Mononuclear cell (primary cell): ENCODE measurements around the gene NKD2. TPM values are rescaled to one million over a fixed set of nuclear protein-coding genes. Genes with fewer than 3 reads are reported as not detected.

Experiments
- H3K27me3 ChIP-seq: 2 replicates; pipeline ENCODE4 v1.6.0; 2011; ENCODE audit warnings: low read length, control low read depth; ENCODE audit not compliant: insufficient read depth
- H3K4me1 ChIP-seq: 2 replicates; pipeline ENCODE4 v1.5.1; 2011; ENCODE audit warnings: mild to moderate bottlenecking, low read length, control low read depth; ENCODE audit not compliant: insufficient read depth
- H3K4me3 ChIP-seq: 2 replicates; pipeline ENCODE4 v1.5.1; 2011; ENCODE audit warnings: mild to moderate bottlenecking, low read length, moderate library complexity
- H3K9me3 ChIP-seq: 2 replicates; pipeline ENCODE4 v1.5.1; 2011; ENCODE audit warnings: low read depth, mild to moderate bottlenecking, control low read depth, low read length
- total RNA-seq: library from RNA; depleted of rRNA; stranded (reverse); fragments of >200 nt; gene quantifications from one replicate; pipeline ENCODE4 v1.2.3, GENCODE V29; 2012

The NKD2 gene
- total RNA-seq, 1 donor = not detected

DNA sequence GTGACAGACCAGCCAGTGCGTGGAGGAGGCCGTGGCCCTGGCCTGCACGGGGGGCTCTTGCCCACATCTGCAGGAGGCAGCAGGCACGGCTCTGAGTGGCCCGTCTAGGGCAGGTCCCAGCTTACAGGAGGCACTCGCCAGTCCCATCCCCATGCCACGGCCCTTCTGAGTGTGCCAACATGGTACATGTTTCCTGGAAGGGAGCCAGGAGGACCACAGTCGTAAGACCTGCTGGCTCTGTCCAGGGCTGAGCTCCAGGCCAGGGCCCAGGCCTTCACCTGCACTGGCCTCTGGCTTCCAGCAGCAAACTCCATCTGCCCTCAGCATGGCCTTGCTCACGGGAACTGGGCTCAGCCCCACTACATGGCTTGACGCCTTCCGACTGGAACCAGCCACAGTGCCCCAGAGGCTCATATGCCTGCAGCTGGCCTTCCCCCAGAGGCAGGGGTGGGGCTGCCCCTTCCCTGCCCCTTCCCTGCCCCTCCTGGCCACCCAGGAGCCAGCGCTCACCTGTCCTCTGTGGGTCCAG lies 3.8 kb downstream of the NKD2 start:
- no peak overlapping the region for H3K4me3 ChIP-seq

DNA sequence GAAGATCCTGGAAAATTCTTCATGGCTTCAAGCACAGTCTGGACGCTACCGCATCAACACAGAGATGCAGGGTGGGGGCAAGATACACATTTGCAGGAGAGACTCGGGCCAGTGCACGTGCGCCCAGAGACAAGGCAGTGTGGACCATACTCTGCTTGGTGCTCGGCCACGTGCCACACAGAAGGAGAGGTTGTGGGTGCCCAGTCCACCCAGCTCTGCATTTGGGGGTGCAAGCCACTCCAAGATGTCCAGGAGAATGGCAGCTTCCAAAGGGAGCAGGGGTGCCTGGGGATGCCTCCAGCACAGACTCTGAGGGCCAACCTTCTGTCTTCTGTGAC lies 4.3 kb downstream of the NKD2 start:
- no peaks in the 10 kb centered on the region for H3K9me3 ChIP-seq
- peaks cover 6% of the 10 kb centered on the region for H3K4me1 ChIP-seq
- H3K4me3 ChIP-seq = no peak overlapping the region
- H3K27me3 ChIP-seq = peaks cover 13% of the 10 kb centered on the region

More for the DNA sequence above, 3.8 kb downstream of the NKD2 start:
- Histone ChIP-seq H3K9me3 (no peaks in the 10 kb centered on the region), H3K27me3 (peaks cover 17% of the 10 kb centered on the region), H3K4me1 (peaks cover 6% of the 10 kb centered on the region)

DNA sequence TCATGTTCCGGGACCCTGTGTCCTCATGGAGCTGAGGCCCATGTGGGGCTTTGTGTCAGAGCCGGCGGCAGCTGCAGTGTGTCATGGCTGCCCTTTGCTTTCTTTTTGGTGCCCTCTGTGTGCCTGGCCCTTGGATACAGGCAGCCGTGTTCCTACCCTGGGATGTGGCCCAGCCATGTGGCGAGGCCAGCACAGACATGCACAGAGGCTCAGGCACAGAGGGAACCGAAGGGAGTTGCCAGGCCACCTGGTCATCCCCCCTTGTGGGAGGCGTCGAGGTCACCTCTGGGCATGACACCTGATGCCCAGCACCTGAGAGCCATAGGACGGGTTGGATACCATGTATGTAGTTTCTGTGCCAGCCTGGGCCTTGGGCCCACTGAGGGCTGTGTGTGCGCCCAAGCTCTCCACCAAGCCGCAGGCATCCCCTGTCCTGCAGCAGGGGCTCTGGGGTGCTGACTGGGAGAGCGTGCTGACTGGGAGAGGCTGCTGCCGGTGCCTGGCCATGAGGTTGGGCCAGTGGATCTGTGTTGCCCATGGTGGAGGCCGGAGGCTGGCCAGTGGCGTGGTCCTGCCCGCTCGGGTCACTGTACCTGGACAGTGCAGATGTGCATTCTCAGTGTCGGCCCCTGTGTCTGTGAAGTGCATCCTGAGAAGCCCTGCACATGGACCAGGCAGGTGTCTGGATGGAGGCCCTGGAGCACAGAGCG lies 4.8 kb downstream of the NKD2 start:
- H3K4me1 ChIP-seq = peaks cover 6% of the 10 kb centered on the region
- H3K27me3 ChIP-seq = peaks cover 13% of the 10 kb centered on the region
- H3K9me3 ChIP-seq = no peaks in the 10 kb centered on the region
- H3K4me3 ChIP-seq = no peak overlapping the region

DNA sequence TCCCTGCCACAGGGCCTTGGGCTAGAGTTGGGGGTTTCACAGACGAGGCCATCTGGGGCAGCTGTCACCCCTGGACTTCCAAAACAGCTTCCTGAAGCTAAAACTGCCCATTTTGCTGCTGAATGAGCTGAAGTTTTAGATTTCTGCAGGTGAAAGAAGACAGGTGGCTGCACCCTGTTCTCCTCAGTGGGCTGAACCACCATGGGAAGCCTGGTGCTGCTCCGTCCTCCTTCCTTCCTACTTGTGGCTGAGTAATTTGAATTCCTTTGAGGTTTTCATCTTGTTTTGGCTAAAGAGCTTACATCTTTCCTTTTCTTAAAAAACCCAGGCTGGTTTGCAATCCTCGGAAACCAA lies 5.3 kb downstream of the NKD2 start:
- H3K27me3 ChIP-seq = peaks cover 13% of the 10 kb centered on the region
- H3K4me1 ChIP-seq = peaks cover 6% of the 10 kb centered on the region
- no peak overlapping the region for H3K4me3 ChIP-seq
- H3K9me3 ChIP-seq = no peaks in the 10 kb centered on the region

- H3K4me1 ChIP-seq = peaks cover 2% of the 10 kb centered on the region
- no peaks in the 10 kb centered on the region for H3K9me3 ChIP-seq
- no peak overlapping the region for H3K4me3 ChIP-seq
- H3K27me3 ChIP-seq = peaks cover 13% of the 10 kb centered on the region
These were observed 5.7 kb downstream of the NKD2 start for GRCh38 chr5:1014346-1014745.

- Histone ChIP-seq H3K4me3 (no peak overlapping the region), H3K27me3 (peaks cover 9% of the 10 kb centered on the region), H3K4me1 (no peaks in the 10 kb centered on the region)
These were observed 6.2 kb downstream of the NKD2 start for GRCh38 chr5:1014781-1015221.

GRCh38 chr5:1015507-1015906 lies 6.9 kb downstream of the NKD2 start:
- no peaks in the 10 kb centered on the region for H3K9me3 ChIP-seq
- peaks cover 2% of the 10 kb centered on the region for H3K27me3 ChIP-seq
- no peak overlapping the region for H3K4me3 ChIP-seq
- no peaks in the 10 kb centered on the region for H3K4me1 ChIP-seq

More at GRCh38 chr5:1014781-1015221, 6.2 kb downstream of the NKD2 start:
- no peaks in the 10 kb centered on the region for H3K9me3 ChIP-seq

- no peaks in the 10 kb centered on the region for H3K9me3 ChIP-seq
- H3K4me3 ChIP-seq = no peak overlapping the region
- no peaks in the 10 kb centered on the region for H3K27me3 ChIP-seq
- H3K4me1 ChIP-seq = no peaks in the 10 kb centered on the region
These were observed 7.4 kb downstream of the NKD2 start for GRCh38 chr5:1016036-1016435.

DNA sequence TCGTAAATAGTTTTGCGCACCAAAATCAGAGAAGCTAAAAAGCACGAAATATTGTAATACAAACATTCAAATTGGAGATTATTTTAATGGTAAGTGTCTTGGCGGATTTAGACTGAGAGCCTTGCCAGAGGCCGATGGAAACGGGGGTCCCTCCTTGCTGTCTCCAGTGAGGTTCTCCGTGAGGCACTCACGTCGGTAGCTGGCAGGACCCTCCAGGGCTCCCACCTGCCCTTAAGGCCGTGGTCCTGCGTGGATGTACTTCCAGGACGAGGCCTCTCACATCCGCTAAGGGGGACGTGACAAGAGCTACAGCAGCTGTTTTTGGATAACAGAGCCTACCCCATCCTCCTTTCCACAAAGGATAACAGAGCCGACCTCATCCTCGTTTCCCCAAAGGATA lies 7.9 kb downstream of the NKD2 start:
- no peaks in the 10 kb centered on the region for H3K9me3 ChIP-seq
- no peaks in the 10 kb centered on the region for H3K27me3 ChIP-seq
- H3K4me3 ChIP-seq = no peak overlapping the region
- no peaks in the 10 kb centered on the region for H3K4me1 ChIP-seq

- Histone ChIP-seq H3K4me3 (no peak overlapping the region), H3K9me3 (no peaks in the 10 kb centered on the region)
These were observed 8.5 kb downstream of the NKD2 start for GRCh38 chr5:1017056-1017455.

DNA sequence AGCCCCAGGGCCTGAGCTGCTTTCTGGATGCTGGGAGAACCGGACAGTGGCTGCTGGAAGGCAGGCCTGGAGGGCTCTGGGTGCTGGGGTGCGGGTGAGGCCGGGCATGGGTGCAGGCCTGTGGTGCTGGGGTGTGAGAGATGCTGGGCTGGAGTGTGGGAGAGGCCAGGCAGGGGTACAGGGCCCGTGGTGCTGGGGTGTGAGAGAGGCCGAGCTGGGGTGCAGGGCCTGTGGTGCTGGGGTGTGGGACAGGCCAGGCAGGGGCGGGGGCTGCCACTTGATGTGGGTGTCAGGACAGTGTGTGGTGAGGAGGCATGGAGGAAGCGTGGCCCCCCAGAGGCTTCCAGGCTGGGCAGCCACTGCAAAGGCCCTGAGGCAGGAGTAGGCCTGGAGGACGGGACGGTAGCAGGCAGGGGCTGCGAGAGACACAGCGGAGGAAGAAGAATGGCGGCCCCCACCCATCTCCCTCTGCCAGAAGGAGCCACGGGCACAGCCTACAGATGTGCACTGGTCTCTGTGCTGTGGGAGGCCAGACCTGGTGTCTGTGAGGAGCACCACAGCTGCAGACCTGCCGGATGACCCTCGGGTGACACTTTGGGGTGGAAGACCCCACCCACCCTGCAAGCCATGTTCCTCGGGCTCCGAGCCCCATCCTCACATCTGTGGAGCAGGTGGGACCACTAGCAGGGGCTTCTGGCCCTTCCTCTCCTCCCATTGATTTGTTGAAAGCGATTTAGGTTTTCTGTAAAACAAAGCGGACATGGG lies 9.3 kb downstream of the NKD2 start:
- H3K27me3 ChIP-seq = no peaks in the 10 kb centered on the region
- no peaks in the 10 kb centered on the region for H3K9me3 ChIP-seq
- no peaks in the 10 kb centered on the region for H3K4me1 ChIP-seq

More at GRCh38 chr5:1017056-1017455, 8.5 kb downstream of the NKD2 start:
- H3K4me1 ChIP-seq = no peaks in the 10 kb centered on the region
- no peaks in the 10 kb centered on the region for H3K27me3 ChIP-seq

GRCh38 chr5:1018596-1018995 lies 10.0 kb downstream of the NKD2 start:
- no peaks in the 10 kb centered on the region for H3K4me1 ChIP-seq
- H3K4me3 ChIP-seq = no peak overlapping the region
- no peaks in the 10 kb centered on the region for H3K27me3 ChIP-seq

More for the DNA sequence above, 9.3 kb downstream of the NKD2 start:
- no peak overlapping the region for H3K4me3 ChIP-seq

DNA sequence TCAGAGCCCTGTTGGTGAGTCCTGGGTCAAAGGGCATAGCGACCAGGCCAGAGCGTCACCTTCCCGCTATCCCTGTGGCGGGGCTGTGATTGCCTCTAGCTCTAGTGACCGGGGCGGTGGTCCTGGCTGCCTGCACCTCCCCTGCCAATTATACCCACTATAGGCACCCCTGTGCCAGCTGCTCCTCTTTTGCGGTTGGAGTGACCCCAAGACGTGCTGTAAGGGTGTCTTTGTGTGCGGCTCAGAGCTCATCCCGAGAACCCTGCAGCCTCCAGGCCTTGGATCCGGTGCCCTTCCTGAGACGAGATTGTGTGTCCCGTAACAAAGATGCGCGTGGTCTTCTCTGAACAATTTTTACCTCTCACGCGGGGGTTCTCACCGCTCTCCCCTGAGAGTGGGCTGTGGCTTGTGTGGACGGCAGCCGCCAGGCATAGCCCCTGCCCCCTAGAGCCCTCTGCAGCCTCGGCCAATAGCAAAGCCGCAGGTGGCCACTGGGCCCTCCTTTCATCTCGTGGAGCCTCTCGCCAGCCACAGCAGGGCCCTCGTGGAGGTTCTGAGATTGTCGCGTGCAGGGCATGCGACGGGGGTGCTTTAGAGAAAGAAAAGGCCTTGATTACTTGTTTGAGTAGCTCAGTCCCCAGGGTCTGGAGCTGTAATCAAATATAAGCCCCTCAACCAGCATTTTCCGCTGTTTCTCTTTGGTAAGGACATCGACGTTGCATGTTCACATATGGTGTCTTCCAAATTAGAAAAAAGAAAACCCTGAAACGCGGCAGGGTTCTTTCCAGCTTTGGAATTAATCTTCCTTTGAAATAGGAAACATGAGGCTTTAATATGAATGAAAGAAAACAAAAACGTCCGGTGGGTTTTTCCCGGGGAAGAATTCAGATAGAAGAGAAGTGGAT lies 10.7 kb downstream of the NKD2 start:
- no peaks in the 10 kb centered on the region for H3K9me3 ChIP-seq
- no peaks in the 10 kb centered on the region for H3K27me3 ChIP-seq
- no peaks in the 10 kb centered on the region for H3K4me1 ChIP-seq
- no peak overlapping the region for H3K4me3 ChIP-seq

More at GRCh38 chr5:1018596-1018995, 10.0 kb downstream of the NKD2 start:
- no peaks in the 10 kb centered on the region for H3K9me3 ChIP-seq

GRCh38 chr5:1020452-1020961 lies 11.9 kb downstream of the NKD2 start:
- no peaks in the 10 kb centered on the region for H3K9me3 ChIP-seq
- H3K4me1 ChIP-seq = no peaks in the 10 kb centered on the region
- no peaks in the 10 kb centered on the region for H3K27me3 ChIP-seq

More at GRCh38 chr5:1020452-1020961, 11.9 kb downstream of the NKD2 start:
- H3K4me3 ChIP-seq = no peak overlapping the region
